ENCODE results near the gene NAPSA. TPM values are rescaled to one million over a fixed set of nuclear protein-coding genes. Genes with fewer than 3 reads are reported as not detected.
A peak's percentile ranks its signal among the peaks of the same experiment; 100 is the strongest.

The NAPSA gene
- total RNA-seq, 1 donor from 2014 or later: 1.6 TPM

DNA sequence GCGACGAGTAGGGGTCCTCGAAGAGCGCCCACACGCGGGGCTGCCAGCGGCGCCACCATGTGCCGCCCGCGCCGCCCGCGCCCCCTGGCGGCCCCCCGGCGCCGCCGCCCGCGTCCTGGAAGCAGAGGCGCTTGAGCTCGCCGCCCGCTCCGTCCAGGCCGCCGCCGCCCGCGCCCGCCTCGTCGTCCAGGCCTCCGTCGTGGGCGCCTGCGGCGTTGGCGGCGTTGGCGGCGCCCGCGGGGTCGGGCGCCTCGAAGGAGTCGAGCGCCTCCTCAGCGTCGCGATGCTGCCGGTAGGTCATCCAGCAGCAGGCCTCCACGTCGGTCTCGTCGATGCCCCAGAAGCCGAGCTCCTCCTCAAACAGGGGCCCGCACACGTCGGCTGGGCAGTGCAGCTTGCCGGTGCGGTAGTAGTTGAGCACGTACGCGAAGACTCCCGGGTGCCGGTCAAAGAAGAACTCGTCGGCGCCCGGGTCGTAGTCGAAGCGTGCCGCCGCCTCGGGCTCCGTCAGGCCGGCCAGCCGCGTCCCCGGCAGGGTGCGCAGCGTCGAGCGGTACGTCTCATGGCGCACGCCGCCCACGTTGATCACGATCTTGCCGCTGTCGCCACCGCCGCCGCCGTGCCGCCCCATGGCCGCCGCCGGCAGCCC, 37.1 kb downstream of the NAPSA start:
- Histone ChIP-seq H3K36me3 (no peaks in the 10 kb centered on the region), H3K27me3 (no peaks in the 10 kb centered on the region), H3K27ac (no peak overlapping the region), H3K9me3 (no peaks in the 10 kb centered on the region), H3K4me1 (peaks cover 3 to 21% of the 10 kb centered on the region in 2 donors), H3K4me3 (peak overlapping the region; percentile 40 to 60)
- TF ChIP-seq, protein P1, sequence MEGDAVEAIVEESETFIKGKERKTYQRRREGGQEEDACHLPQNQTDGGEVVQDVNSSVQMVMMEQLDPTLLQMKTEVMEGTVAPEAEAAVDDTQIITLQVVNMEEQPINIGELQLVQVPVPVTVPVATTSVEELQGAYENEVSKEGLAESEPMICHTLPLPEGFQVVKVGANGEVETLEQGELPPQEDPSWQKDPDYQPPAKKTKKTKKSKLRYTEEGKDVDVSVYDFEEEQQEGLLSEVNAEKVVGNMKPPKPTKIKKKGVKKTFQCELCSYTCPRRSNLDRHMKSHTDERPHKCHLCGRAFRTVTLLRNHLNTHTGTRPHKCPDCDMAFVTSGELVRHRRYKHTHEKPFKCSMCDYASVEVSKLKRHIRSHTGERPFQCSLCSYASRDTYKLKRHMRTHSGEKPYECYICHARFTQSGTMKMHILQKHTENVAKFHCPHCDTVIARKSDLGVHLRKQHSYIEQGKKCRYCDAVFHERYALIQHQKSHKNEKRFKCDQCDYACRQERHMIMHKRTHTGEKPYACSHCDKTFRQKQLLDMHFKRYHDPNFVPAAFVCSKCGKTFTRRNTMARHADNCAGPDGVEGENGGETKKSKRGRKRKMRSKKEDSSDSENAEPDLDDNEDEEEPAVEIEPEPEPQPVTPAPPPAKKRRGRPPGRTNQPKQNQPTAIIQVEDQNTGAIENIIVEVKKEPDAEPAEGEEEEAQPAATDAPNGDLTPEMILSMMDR (IDR thresholded peaks at IDR 0.05): no peak
- no peak for DNase-seq (ENCODE audit: low spot score in 2 of 2)
- intact Hi-C loops (cut with DNase I): no loop called here

DNA sequence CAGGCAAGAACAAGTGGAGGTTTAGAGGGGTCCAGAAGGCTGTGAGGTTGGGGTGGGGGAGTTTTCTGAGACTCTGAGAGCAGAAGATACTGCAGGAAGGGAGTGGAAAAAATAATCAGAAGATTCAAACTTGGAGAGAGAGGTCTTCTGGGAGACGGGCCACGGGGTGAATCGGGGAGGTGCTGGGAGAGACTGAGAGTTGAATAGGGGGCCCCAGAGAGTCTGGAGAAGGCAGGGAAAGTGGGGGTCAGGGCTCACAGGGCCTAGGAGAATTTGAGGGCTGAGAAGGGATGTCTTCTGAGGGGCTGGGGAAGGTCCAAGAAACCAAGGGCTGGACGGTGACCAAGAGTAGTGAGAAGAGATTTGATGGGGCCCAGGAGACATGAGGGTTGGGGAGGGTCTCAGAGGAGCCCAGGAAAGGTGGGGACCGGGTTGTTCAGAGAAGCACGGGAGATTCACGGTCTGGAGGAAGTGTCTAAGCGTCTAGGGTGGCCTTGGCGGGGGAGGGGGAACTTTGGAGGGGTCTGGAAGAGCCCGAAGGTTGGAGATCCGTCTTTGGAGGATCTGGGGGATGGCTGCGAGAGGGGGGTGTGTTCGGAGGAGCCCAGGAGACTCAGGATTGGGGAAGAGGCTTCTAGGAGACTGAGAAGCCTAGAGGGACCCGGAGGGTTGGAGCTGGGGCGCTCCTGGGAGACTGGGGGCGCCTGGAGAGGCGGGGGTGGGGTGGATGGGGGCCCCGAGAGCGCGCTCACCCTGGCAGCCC, 37.8 kb downstream of the NAPSA start:
- peaks cover 3 to 21% of the 10 kb centered on the region in 2 donors for H3K4me1 ChIP-seq
- H3K27me3 ChIP-seq: no peaks in the 10 kb centered on the region

GRCh38 chr19:50327013-50327412, 38.4 kb downstream of the NAPSA start:
- no peak overlapping the region for H3K27ac ChIP-seq
- no peaks in the 10 kb centered on the region for H3K36me3 ChIP-seq
- no peaks in the 10 kb centered on the region for H3K27me3 ChIP-seq
- peaks cover 3 to 21% of the 10 kb centered on the region in 2 donors for H3K4me1 ChIP-seq
- no peak overlapping the region for H3K4me3 ChIP-seq
- H3K9me3 ChIP-seq: no peaks in the 10 kb centered on the region
- intact Hi-C loops (cut with DNase I): no loop called here
- no peak for DNase-seq (ENCODE audit: low spot score in 2 of 2)
- TF ChIP-seq, protein P1 (IDR thresholded peaks at IDR 0.05): no peak

More for the DNA sequence above, 37.8 kb downstream of the NAPSA start:
- no peak for DNase-seq (ENCODE audit: low spot score in 2 of 2)
- Histone ChIP-seq H3K27ac (no peak overlapping the region), H3K4me3 (no peak overlapping the region), H3K36me3 (no peaks in the 10 kb centered on the region), H3K9me3 (no peaks in the 10 kb centered on the region)
- intact Hi-C loops (cut with DNase I): no loop called here
- TF ChIP-seq, protein P1 (IDR thresholded peaks at IDR 0.05): no peak

DNA sequence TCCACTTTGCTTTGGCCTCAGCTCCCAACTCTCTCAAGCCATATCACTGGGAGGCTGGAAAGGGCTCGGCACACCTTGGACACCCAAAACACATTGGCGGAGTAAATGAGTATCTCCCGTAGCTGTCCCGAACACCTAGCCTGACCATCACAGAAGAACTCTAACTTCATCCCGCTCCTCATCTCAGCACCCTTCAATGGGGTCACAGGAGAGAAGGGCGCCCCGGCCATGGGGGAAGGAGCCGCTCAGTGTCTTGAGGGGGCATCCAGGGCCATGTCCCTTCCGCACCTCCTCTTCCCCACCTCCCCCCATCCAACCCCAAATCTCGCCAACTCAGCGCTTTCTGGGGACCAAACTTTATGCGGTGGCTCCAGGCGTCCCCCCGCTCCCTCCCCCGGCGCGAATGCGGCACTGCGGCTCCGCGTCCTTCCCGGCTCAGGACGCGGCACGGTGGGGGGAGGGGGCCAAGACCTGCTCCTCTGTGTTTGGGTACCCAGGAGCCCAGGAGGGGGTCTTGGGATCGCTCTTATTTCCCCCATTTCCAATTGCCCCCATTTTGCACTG, 39.3 kb downstream of the NAPSA start:
- H3K4me3 ChIP-seq: no peak overlapping the region
- no peaks in the 10 kb centered on the region for H3K9me3 ChIP-seq
- H3K27ac ChIP-seq: no peak overlapping the region
- no peak for DNase-seq (ENCODE audit: low spot score in 2 of 2)
- peaks cover 3 to 21% of the 10 kb centered on the region in 2 donors for H3K4me1 ChIP-seq
- H3K27me3 ChIP-seq: no peaks in the 10 kb centered on the region
- intact Hi-C loops (cut with DNase I): no loop called here
- no peaks in the 10 kb centered on the region for H3K36me3 ChIP-seq
- TF ChIP-seq, protein P1 (IDR thresholded peaks at IDR 0.05): no peak

GRCh38 chr19:50325310-50326100, 39.9 kb downstream of the NAPSA start:
- intact Hi-C loops (cut with DNase I): no loop called here
- Histone ChIP-seq H3K9me3 (no peaks in the 10 kb centered on the region), H3K27ac (no peak overlapping the region), H3K27me3 (no peaks in the 10 kb centered on the region), H3K36me3 (no peaks in the 10 kb centered on the region), H3K4me3 (no peak overlapping the region), H3K4me1 (peaks cover 3 to 17% of the 10 kb centered on the region in 2 donors)
- TF ChIP-seq, protein P1 (IDR thresholded peaks at IDR 0.05): no peak
- no peak for DNase-seq (ENCODE audit: low spot score in 2 of 2)

All from ascending aorta (tissue), 2 donors.